ENCODE results near the gene SDF2L1.

DNA sequence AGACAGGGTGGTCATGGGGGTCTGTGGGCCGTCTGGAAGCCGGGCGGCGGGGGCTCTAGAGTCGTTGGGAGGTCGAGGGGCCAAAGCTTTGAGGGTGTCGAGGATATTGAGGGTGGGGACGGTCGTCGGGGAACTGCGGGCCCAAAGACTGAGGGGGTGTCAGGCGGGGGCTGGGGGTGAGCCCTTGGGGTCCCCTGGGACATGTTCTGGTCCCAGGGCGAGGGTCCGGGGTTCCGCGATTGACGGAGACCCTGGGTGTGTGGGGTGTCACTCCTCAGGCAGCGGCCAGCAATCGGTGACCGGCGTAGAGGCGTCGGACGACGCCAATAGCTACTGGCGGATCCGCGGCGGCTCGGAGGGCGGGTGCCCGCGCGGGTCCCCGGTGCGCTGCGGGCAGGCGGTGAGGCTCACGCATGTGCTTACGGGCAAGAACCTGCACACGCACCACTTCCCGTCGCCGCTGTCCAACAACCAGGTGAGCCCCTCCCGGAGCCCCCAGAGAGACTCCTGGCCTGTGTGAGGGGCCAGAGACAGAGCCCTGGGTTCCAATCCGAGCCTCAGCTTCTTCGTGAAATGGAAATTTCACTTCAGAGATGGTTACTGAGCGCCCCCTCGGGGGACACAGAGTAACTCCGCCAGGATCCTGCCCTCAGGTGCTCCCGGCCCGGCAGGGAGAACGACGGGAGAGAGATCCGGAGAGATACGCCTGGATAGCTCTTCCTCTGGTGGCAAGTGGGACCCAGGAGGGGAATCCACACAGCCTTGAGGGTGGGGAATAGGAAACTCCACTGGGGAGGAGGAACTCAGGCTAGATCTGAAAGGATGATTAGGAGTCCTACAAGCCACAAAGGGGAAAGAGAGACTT, 714 bp downstream of the SDF2L1 start:
- TF ChIP-seq POLR2A (IDR thresholded peaks at IDR 0.05; ENCODE audit: low read depth, low read length): no peak
- TF ChIP-seq, protein P1, sequence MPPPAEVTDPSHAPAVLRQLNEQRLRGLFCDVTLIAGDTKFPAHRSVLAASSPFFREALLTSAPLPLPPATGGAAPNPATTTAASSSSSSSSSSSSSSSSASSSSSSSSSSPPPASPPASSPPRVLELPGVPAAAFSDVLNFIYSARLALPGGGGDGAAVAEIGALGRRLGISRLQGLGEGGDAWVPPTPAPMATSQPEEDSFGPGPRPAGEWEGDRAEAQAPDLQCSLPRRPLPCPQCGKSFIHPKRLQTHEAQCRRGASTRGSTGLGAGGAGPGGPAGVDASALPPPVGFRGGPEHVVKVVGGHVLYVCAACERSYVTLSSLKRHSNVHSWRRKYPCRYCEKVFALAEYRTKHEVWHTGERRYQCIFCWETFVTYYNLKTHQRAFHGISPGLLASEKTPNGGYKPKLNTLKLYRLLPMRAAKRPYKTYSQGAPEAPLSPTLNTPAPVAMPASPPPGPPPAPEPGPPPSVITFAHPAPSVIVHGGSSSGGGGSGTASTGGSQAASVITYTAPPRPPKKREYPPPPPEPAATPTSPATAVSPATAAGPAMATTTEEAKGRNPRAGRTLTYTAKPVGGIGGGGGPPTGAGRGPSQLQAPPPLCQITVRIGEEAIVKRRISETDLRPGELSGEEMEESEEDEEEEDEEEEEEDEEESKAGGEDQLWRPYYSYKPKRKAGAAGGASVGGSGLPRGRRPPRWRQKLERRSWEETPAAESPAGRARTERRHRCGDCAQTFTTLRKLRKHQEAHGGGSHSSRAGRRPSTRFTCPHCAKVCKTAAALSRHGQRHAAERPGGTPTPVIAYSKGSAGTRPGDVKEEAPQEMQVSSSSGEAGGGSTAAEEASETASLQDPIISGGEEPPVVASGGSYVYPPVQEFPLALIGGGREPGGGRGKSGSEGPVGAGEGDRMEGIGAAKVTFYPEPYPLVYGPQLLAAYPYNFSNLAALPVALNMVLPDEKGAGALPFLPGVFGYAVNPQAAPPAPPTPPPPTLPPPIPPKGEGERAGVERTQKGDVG (CRISPR knock-in tag; IDR thresholded peaks at IDR 0.05): no peak
- TF ChIP-seq, protein P2, sequence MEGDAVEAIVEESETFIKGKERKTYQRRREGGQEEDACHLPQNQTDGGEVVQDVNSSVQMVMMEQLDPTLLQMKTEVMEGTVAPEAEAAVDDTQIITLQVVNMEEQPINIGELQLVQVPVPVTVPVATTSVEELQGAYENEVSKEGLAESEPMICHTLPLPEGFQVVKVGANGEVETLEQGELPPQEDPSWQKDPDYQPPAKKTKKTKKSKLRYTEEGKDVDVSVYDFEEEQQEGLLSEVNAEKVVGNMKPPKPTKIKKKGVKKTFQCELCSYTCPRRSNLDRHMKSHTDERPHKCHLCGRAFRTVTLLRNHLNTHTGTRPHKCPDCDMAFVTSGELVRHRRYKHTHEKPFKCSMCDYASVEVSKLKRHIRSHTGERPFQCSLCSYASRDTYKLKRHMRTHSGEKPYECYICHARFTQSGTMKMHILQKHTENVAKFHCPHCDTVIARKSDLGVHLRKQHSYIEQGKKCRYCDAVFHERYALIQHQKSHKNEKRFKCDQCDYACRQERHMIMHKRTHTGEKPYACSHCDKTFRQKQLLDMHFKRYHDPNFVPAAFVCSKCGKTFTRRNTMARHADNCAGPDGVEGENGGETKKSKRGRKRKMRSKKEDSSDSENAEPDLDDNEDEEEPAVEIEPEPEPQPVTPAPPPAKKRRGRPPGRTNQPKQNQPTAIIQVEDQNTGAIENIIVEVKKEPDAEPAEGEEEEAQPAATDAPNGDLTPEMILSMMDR (IDR thresholded peaks at IDR 0.05 in 2 of 3, conservative IDR thresholded peaks at IDR 0.05 in 1 of 3; ENCODE audit: control insufficient read depth in 2 of 3, extremely low read depth in 1 of 3, insufficient read depth in 1 of 3, low read depth in 3 of 3, low read length in 3 of 3): peak; percentile 65 to 76 (median 74)
- no peak for TF ChIP-seq CBFB (IDR thresholded peaks at IDR 0.05; ENCODE audit: low read depth)
- TF ChIP-seq, protein P3, sequence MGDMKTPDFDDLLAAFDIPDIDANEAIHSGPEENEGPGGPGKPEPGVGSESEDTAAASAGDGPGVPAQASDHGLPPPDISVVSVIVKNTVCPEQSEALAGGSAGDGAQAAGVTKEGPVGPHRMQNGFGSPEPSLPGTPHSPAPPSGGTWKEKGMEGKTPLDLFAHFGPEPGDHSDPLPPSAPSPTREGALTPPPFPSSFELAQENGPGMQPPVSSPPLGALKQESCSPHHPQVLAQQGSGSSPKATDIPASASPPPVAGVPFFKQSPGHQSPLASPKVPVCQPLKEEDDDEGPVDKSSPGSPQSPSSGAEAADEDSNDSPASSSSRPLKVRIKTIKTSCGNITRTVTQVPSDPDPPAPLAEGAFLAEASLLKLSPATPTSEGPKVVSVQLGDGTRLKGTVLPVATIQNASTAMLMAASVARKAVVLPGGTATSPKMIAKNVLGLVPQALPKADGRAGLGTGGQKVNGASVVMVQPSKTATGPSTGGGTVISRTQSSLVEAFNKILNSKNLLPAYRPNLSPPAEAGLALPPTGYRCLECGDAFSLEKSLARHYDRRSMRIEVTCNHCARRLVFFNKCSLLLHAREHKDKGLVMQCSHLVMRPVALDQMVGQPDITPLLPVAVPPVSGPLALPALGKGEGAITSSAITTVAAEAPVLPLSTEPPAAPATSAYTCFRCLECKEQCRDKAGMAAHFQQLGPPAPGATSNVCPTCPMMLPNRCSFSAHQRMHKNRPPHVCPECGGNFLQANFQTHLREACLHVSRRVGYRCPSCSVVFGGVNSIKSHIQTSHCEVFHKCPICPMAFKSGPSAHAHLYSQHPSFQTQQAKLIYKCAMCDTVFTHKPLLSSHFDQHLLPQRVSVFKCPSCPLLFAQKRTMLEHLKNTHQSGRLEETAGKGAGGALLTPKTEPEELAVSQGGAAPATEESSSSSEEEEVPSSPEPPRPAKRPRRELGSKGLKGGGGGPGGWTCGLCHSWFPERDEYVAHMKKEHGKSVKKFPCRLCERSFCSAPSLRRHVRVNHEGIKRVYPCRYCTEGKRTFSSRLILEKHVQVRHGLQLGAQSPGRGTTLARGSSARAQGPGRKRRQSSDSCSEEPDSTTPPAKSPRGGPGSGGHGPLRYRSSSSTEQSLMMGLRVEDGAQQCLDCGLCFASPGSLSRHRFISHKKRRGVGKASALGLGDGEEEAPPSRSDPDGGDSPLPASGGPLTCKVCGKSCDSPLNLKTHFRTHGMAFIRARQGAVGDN (IDR thresholded peaks at IDR 0.05): no peak
- TF ChIP-seq, protein P4, sequence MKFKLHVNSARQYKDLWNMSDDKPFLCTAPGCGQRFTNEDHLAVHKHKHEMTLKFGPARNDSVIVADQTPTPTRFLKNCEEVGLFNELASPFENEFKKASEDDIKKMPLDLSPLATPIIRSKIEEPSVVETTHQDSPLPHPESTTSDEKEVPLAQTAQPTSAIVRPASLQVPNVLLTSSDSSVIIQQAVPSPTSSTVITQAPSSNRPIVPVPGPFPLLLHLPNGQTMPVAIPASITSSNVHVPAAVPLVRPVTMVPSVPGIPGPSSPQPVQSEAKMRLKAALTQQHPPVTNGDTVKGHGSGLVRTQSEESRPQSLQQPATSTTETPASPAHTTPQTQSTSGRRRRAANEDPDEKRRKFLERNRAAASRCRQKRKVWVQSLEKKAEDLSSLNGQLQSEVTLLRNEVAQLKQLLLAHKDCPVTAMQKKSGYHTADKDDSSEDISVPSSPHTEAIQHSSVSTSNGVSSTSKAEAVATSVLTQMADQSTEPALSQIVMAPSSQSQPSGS (IDR thresholded peaks at IDR 0.05; ENCODE audit: low read length): no peak
- no peak; the same call in 1 of the 2 replicates for TF ChIP-seq TAF1 (IDR thresholded peaks at IDR 0.05; ENCODE audit: borderline replicate concordance, low read depth, low read length)

Measured in GM12878 (cell line).